HFFc6 (cell line): ENCODE results near the gene PCDH19. TPM values are rescaled to one million over a fixed set of nuclear protein-coding genes. Genes with fewer than 3 reads are reported as not detected.

Experiments
- DNase-seq: peaks from one replicate; pipeline ENCODE4 v3.0.0-alpha.2; 2018
- H3K27ac Mint-ChIP-seq: 2 replicates; pipeline ENCODE4 v1.8.0; 2020; ENCODE audit warnings: mild to moderate bottlenecking, mixed read lengths
- H3K27me3 Mint-ChIP-seq: 2 replicates; pipeline ENCODE4 v1.8.0; 2021; ENCODE audit warnings: mild to moderate bottlenecking, moderate library complexity, mixed read lengths; ENCODE audit not compliant: insufficient read depth
- H3K36me3 Mint-ChIP-seq: 2 replicates; pipeline ENCODE4 v1.8.0; 2021; ENCODE audit warnings: low read depth, mixed read lengths
- H3K4me1 Mint-ChIP-seq: 2 replicates; pipeline ENCODE4 v1.8.0; 2020; ENCODE audit warnings: low read depth, mixed read lengths
- H3K4me3 Mint-ChIP-seq: 2 replicates; pipeline ENCODE4 v1.8.0; 2020; ENCODE audit warnings: mild to moderate bottlenecking, moderate library complexity, mixed read lengths
- H3K9me3 Mint-ChIP-seq: 2 replicates; pipeline ENCODE4 v1.8.0; 2020; ENCODE audit warnings: mild to moderate bottlenecking, mixed read lengths
- CTCF ChIP-seq: fragments of 200-600 bp; sonication (generic); IDR thresholded peaks from 2 replicates; pipeline ENCODE4 v1.5.0; 2021; ENCODE audit warnings: antibody characterized with exemption, mild to moderate bottlenecking
- total RNA-seq, 6 experiments: library from RNA; stranded (reverse); fragmentation: NEBNext Ultra II Directional; extraction: Animal tissue kit (Norgen Biotek cat#: 25700); gene quantifications; 2 replicates in 1 of 6; 3 replicates in 5 of 6; pipeline ENCODE4 v1.2.3, GENCODE V29; 2021

Gene PCDH19
- total RNA-seq, 6 experiments from 2014 or later, result 0.02 to 0.13 (median 0.08) TPM

DNA sequence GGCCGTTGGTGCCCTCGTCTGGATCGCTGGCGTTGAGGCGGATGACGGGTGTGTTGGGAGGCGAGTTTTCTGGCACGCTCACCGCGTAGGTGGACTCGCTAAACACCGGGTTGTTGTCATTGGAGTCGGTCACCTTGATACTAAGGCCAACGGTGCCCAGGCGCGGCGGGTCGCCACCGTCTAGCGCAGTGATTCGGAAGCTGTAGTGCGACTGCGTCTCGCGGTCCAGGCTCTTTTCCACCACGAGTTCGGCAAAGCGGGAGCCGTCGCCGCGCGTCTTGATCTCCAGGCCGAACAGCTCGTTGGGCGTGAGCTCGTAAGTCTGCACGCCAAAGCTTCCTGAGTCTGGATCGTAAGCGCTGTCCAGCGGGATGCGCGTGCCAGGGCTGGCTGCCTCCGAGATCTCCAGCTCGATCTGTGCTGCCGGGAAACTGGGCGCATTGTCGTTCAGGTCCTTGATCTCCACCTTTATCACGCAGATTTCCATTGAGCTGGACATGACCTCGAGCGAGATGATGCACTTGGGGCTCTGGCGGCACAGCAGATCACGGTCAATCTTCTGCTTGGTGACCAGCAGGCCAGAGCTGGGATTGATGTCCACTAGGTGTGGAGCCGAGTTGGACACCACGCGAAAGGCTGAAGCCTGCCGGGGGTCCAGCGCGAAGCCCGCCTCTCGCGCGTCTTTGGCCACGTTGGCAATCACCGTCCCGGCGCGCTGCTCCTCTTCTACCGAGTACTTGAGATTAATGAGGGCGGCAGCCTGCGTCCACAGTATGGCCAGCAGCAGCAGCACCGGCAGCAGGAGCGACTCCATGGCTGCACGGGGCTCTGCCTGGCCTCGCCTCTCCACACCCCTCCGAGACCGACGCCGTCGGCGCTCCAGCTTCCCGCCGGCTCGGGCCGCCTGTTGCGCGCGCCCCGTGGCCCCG lies 2.0 kb downstream of the PCDH19 start:
- Mint-ChIP-seq H3K9me3 (no peaks in the 10 kb centered on the region), H3K36me3 (no peaks in the 10 kb centered on the region), H3K4me1 (peaks cover 18% of the 10 kb centered on the region; the same call in 1 of the 2 replicates), H3K27ac (no peak overlapping the region), H3K27me3 (peaks cover 15% of the 10 kb centered on the region), H3K4me3 (no peak overlapping the region)
- DNase-seq, result no peak
- no peak for TF ChIP-seq CTCF

- peaks cover 12% of the 10 kb centered on the region for H3K27me3 Mint-ChIP-seq
- no peaks in the 10 kb centered on the region for H3K9me3 Mint-ChIP-seq
- H3K4me3 Mint-ChIP-seq, result no peak overlapping the region
- 0 out of 2 replicates have a peak, but pooled peaks cover 10% of the 10 kb centered on the region for H3K4me1 Mint-ChIP-seq
- TF ChIP-seq CTCF, result no peak
- DNase-seq, result no peak
- no peaks in the 10 kb centered on the region for H3K36me3 Mint-ChIP-seq
- no peak overlapping the region for H3K27ac Mint-ChIP-seq
Observed at GRCh38 chrX:100407147-100407783, 2.8 kb downstream of the PCDH19 start.

DNA sequence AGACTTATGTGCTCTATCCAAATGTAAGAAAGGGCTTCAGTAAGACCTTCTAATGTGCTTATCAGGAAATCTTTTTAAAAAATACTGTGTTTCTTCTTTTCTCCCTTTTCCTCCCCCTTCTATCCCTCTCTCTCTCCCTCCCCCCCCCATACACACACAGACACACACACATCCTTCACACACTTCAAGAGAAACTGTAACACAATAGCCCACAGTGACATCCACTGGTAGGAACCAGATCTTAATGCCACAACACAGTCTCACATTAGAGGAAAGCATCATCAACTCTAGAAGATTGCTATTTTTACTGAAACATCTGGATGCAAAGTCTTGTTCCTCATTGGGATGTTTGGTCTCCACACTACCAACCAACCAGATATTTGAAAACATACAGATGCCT lies 4.6 kb downstream of the PCDH19 start:
- Mint-ChIP-seq H3K27me3 (peaks cover 3% of the 10 kb centered on the region; the same call in 1 of the 2 replicates), H3K4me1 (0 out of 2 replicates have a peak, but pooled peaks cover 4% of the 10 kb centered on the region), H3K4me3 (no peak overlapping the region), H3K36me3 (no peaks in the 10 kb centered on the region), H3K9me3 (no peaks in the 10 kb centered on the region), H3K27ac (no peak overlapping the region)
- no peak for DNase-seq
- no peak for TF ChIP-seq CTCF

DNA sequence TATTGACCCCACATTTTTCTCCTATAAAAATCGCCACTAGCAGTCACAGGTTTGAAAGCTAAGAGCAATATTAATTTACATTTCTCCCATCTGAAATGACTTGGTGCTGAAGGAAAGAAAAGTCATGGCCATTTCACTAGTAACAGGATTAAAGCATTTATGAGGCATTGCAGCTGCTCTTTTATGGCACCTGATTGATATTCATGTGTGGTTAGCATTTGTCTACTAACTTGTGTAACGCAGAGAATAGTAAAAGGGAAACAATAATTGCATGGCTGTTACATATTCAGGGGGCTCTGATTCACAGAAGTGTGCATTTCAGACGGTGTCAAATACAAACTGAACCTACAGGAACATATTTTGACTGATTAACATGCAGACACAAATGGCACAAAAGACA lies 5.2 kb downstream of the PCDH19 start:
- no peak for DNase-seq
- H3K27ac Mint-ChIP-seq, result no peak overlapping the region
- peaks cover 3% of the 10 kb centered on the region; the same call in 1 of the 2 replicates for H3K27me3 Mint-ChIP-seq
- H3K4me1 Mint-ChIP-seq, result 0 out of 2 replicates have a peak, but pooled peaks cover 3% of the 10 kb centered on the region
- no peak for TF ChIP-seq CTCF
- H3K4me3 Mint-ChIP-seq, result no peak overlapping the region
- H3K9me3 Mint-ChIP-seq, result no peaks in the 10 kb centered on the region
- H3K36me3 Mint-ChIP-seq, result no peaks in the 10 kb centered on the region

DNA sequence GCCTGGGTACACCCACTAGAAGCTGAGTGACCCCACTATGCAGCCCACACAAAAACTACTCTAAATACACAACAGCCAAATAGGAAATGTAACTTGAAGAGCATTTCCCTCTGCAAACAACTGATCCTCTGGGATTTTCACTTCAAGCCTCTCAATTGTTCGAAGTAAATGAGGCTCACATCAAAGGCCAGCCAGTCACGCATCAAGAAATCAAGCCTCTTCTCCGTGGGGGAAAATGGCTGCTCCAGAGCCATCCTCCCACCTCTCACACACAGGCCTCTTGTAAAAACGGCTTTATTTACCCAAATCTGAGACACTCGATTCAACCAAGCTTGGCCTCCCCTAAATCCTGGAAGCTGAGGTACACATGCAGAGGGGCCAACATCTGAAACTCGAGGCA lies 14.3 kb downstream of the PCDH19 start:
- TF ChIP-seq CTCF, result no peak
- no peak overlapping the region for H3K27ac Mint-ChIP-seq
- H3K27me3 Mint-ChIP-seq, result peaks cover 2% of the 10 kb centered on the region; the same call in 1 of the 2 replicates
- H3K4me3 Mint-ChIP-seq, result no peak overlapping the region
- H3K36me3 Mint-ChIP-seq, result no peaks in the 10 kb centered on the region
- H3K4me1 Mint-ChIP-seq, result no peaks in the 10 kb centered on the region
- no peak for DNase-seq
- H3K9me3 Mint-ChIP-seq, result no peaks in the 10 kb centered on the region
